Panc1 (cell line): ENCODE data around the gene AMHR2. TPM values are rescaled to one million over a fixed set of nuclear protein-coding genes. Genes with fewer than 3 reads are reported as not detected.

Source experiments
- ATAC-seq: fragments of 200-7000 bp; cut with Tn5 transposase; 2 replicates; pipeline ENCODE4 v1.9.1; 2020; ENCODE audit warnings: mild to moderate bottlenecking, moderate library complexity
- BruUV-seq: library from RNA; stranded (reverse); fragments of 400-500 nt; replicated peaks from 2 replicates; lab custom pipeline; 2021; lab: Mats Ljungman, UMichigan
- CTCF ChIA-PET: fragments of 300-600 bp; sonication (Branson Sonifier 250); formaldehyde crosslinking; loops from one replicate; lab custom pipeline; 2022; ENCODE audit warnings: antibody characterized with exemption; lab: Charles Lee
- POLR2A ChIA-PET: fragments of 300-600 bp; sonication (Branson Sonifier 250); formaldehyde crosslinking; loops from one replicate; lab custom pipeline; 2022; ENCODE audit warnings: antibody characterized with exemption; lab: Charles Lee
- DNase-seq: peaks from one replicate; pipeline ENCODE4 v3.0.0-alpha.2; 2010; ENCODE audit warnings: low read depth, low spot score
- H3K27ac ChIP-seq: 2 replicates; pipeline ENCODE4 v1.5.1; 2011; ENCODE audit warnings: mild to moderate bottlenecking, low read length, inconsistent platforms
- H3K27me3 ChIP-seq: fragments of 200-500 bp; sonication (Bioruptor generic); 2 replicates; pipeline ENCODE4 v1.6.0; 2014; ENCODE audit warnings: low read length, inconsistent platforms; ENCODE audit not compliant: control insufficient read depth, insufficient read depth
- H3K36me3 ChIP-seq: fragments of 200-500 bp; sonication (Bioruptor generic); 2 replicates; pipeline ENCODE4 v1.5.1; 2014; ENCODE audit warnings: inconsistent platforms, mild to moderate bottlenecking, low read length, moderate library complexity; ENCODE audit not compliant: control insufficient read depth, insufficient read depth
- H3K4me1 ChIP-seq: 2 replicates; pipeline ENCODE4 v1.5.1; 2011; ENCODE audit warnings: inconsistent platforms, mild to moderate bottlenecking, low read length, moderate library complexity; ENCODE audit not compliant: control insufficient read depth, insufficient read depth
- H3K4me3 ChIP-seq, 2 experiments: 2 replicates each; pipeline ENCODE4 v1.5.1; 2011 to 2012; ENCODE audit warnings: low read depth in 2 of 2, low read length in 2 of 2, mild to moderate bottlenecking in 2 of 2, inconsistent platforms in 1 of 2, moderate library complexity in 1 of 2
- H3K9me3 ChIP-seq: fragments of 200-500 bp; sonication (Bioruptor generic); 2 replicates; pipeline ENCODE4 v1.5.1; 2014; ENCODE audit warnings: low read depth, mild to moderate bottlenecking, inconsistent platforms, low read length, moderate library complexity; ENCODE audit not compliant: control insufficient read depth, insufficient read depth
- CTCF ChIP-seq: fragments of 450-650 bp; IDR thresholded peaks from 2 replicates; pipeline ENCODE4 v1.5.1; 2017; ENCODE audit warnings: mild to moderate bottlenecking
- POLR2AphosphoS5 ChIP-seq: IDR thresholded peaks from 2 replicates; pipeline ENCODE4 v1.6.1; 2012; ENCODE audit warnings: mild to moderate bottlenecking, low read depth, low read length, moderate library complexity
- REST ChIP-seq, 2 experiments: IDR thresholded peaks; 2 replicates each; pipeline ENCODE4 v1.6.1; 2011 to 2012; ENCODE audit warnings: low read depth in 2 of 2, control low read depth in 1 of 2, low read length in 1 of 2, mild to moderate bottlenecking in 1 of 2, moderate library complexity in 1 of 2; ENCODE audit not compliant: insufficient read depth in 1 of 2
- SIN3A ChIP-seq: IDR thresholded peaks from 2 replicates; pipeline ENCODE4 v1.6.1; 2012; ENCODE audit warnings: low read depth, mild to moderate bottlenecking, low read length, moderate library complexity, borderline replicate concordance; ENCODE audit not compliant: insufficient read depth
- TCF7L2 ChIP-seq: IDR thresholded peaks from 2 replicates; pipeline ENCODE4 v1.6.1; 2011; ENCODE audit warnings: mild to moderate bottlenecking, low read depth, low read length, inconsistent platforms
- in situ Hi-C: cut with HindIII; loops from 2 replicates; pipeline ENCODE4 v1.10.0; 2016; ENCODE audit warnings: low sequenced_read_pairs, low pct_unique_long_range_greater_than_20kb
- intact Hi-C: fragments of 100-400 bp; cut with micrococcal nuclease; formaldehyde crosslinking; loops from one replicate; pipeline ENCODE4 v1.10.0; 2022; ENCODE audit not compliant: unreplicated experiment
- total RNA-seq: library from RNA; stranded (reverse); gene quantifications from one replicate; pipeline ENCODE4 v1.2.1, GENCODE V29; 2021; ENCODE audit not compliant: unreplicated experiment

Gene AMHR2
- total RNA-seq, 1 experiment from 2014 or later = 0.13 TPM

GRCh38 chr12:53468282-53468681, 44.6 kb downstream of the AMHR2 start:
- intact Hi-C loops = no loop called here
- DNase-seq (no peak), ATAC-seq (no peak)
- CTCF ChIA-PET = no interaction called here
- Histone ChIP-seq H3K4me3 (no peak overlapping the region), H3K9me3 (no peaks in the 10 kb centered on the region), H3K36me3 (peaks cover 80% of the 10 kb centered on the region), H3K27ac (no peak overlapping the region), H3K27me3 (no peaks in the 10 kb centered on the region), H3K4me1 (0 out of 2 replicates have a peak, but pooled peaks cover 3% of the 10 kb centered on the region)
- BruUV-seq = no TSS peak
- in situ Hi-C loops = no loop called here
- TF ChIP-seq REST (IDR thresholded peaks at IDR 0.05; ENCODE audit: insufficient read depth in 1 of 2, low read depth in 2 of 2, low read length in 1 of 2) = no peak
- TF ChIP-seq CTCF = no peak
- TF ChIP-seq POLR2AphosphoS5 = no peak
- TF ChIP-seq SIN3A = no peak
- no peak for TF ChIP-seq TCF7L2
- POLR2A ChIA-PET = no interaction called here

DNA sequence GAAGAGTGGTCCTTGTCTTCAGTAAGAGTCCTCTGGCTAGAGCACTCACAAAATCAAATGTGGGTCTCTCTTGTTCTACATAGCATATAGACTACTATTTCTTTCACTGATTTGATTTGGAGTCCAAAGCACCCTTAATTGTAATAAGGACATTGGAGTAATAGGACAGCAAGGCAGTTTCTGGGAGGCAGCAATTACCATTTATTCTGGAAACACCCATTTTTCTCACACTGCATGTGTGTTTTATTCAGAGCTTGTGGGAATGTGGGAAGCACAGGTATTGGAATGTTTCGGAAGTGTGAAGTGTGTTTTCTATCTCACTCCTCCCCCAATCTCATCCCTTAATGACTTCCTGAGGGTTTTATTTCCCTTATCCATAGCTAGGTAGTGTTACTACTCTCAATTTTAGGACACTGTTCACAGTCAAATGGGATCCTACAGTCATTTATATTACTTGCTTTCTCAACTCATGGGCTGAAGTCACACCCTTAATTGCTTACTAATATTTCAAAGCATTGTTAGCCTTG, 48.5 kb downstream of the AMHR2 start:
- in situ Hi-C loops = no loop called here
- Histone ChIP-seq H3K4me3 (no peak overlapping the region), H3K27me3 (no peaks in the 10 kb centered on the region), H3K4me1 (peaks cover 7% of the 10 kb centered on the region; the same call in 1 of the 2 replicates), H3K27ac (no peak overlapping the region), H3K9me3 (no peaks in the 10 kb centered on the region), H3K36me3 (peaks cover 77% of the 10 kb centered on the region)
- CTCF ChIA-PET = interaction anchor here (0.6 to 0.7 kb wide), 2 partner anchors 8 to 157 kb away, joined by 4 to 12 read pairs; no protein-coding TSS in a partner anchor
- intact Hi-C loops = no loop called here
- ATAC-seq (no peak), DNase-seq (no peak)
- no peak for TF ChIP-seq POLR2AphosphoS5
- no peak for TF ChIP-seq CTCF
- TF ChIP-seq SIN3A = no peak
- no peak for TF ChIP-seq TCF7L2
- TF ChIP-seq REST (IDR thresholded peaks at IDR 0.05; ENCODE audit: insufficient read depth in 1 of 2, low read depth in 2 of 2, low read length in 1 of 2) = no peak
- no TSS peak for BruUV-seq
- POLR2A ChIA-PET = interaction anchor here (0.5 kb wide), 1 partner anchor 121 kb away, joined by 4 read pairs; no protein-coding TSS in a partner anchor
